SK-N-SH (cell line): ENCODE results near the gene CLEC6A.

Experiments
- ELF1 ChIP-seq: IDR thresholded peaks from 2 replicates; pipeline ENCODE4 v1.4.0; 2012
- EP300 ChIP-seq, 2 experiments: IDR thresholded peaks; 2 replicates each; pipeline versions ENCODE4 v1.4.0 to v1.6.1; 2012; ENCODE audit warnings: borderline replicate concordance in 1 of 2, low read depth in 1 of 2, low read length in 1 of 2
- FOXM1 ChIP-seq: IDR thresholded peaks from 2 replicates; pipeline ENCODE4 v1.4.0; 2012; ENCODE audit warnings: low read depth, mild to moderate bottlenecking
- MEF2A ChIP-seq: IDR thresholded peaks from 2 replicates; pipeline ENCODE4 v1.4.0; 2012; ENCODE audit warnings: low read depth, borderline replicate concordance
- NFIC ChIP-seq: IDR thresholded peaks from 2 replicates; pipeline ENCODE4 v1.4.0; 2012; ENCODE audit warnings: borderline replicate concordance
- POLR2AphosphoS5 ChIP-seq: IDR thresholded peaks from 2 replicates; pipeline ENCODE4 v1.6.1; 2012; ENCODE audit warnings: low read depth, low read length
- YY1 ChIP-seq: IDR thresholded peaks from 2 replicates; pipeline ENCODE4 v1.4.0; 2012; ENCODE audit warnings: low read depth, mild to moderate bottlenecking
- TF ChIP-seq, protein P1 (sequence below): IDR thresholded peaks from 2 replicates; pipeline ENCODE4 v1.4.0; 2012; ENCODE audit warnings: low read depth
- TF ChIP-seq, protein P2 (sequence below): fragments of 200-600 bp; sonication (generic); IDR thresholded peaks from 2 replicates; pipeline ENCODE4 v1.6.1; 2017; ENCODE audit warnings: antibody characterized with exemption, mild to moderate bottlenecking, moderate library complexity
- TF ChIP-seq, protein P3 (sequence below): IDR thresholded peaks from 2 replicates; pipeline ENCODE4; 2012
- TF ChIP-seq, protein P4 (sequence below): IDR thresholded peaks from 2 replicates; pipeline ENCODE4 v1.6.1; 2012; ENCODE audit warnings: mild to moderate bottlenecking, low read depth, low read length, moderate library complexity

DNA sequence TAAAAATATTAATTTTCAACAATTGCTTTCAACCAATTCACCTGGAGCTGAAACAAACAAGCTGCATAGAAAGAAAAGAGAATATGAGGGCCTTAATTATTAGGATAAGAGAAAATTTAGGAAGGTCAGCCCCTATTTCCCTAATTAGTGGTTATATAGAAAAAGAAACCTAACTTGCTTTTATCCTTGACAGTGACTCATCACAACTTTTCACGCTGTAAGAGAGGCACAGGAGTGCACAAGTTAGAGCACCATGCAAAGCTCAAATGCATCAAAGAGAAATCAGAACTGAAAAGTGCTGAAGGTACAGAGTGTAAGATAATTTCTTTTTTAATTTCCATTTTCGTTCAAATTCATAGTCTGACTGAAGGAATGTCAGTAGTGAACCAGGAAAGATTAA, 62.2 kb downstream of the CLEC6A start:
- TF ChIP-seq, protein P1, sequence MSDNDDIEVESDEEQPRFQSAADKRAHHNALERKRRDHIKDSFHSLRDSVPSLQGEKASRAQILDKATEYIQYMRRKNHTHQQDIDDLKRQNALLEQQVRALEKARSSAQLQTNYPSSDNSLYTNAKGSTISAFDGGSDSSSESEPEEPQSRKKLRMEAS: no peak
- TF ChIP-seq, protein P2, sequence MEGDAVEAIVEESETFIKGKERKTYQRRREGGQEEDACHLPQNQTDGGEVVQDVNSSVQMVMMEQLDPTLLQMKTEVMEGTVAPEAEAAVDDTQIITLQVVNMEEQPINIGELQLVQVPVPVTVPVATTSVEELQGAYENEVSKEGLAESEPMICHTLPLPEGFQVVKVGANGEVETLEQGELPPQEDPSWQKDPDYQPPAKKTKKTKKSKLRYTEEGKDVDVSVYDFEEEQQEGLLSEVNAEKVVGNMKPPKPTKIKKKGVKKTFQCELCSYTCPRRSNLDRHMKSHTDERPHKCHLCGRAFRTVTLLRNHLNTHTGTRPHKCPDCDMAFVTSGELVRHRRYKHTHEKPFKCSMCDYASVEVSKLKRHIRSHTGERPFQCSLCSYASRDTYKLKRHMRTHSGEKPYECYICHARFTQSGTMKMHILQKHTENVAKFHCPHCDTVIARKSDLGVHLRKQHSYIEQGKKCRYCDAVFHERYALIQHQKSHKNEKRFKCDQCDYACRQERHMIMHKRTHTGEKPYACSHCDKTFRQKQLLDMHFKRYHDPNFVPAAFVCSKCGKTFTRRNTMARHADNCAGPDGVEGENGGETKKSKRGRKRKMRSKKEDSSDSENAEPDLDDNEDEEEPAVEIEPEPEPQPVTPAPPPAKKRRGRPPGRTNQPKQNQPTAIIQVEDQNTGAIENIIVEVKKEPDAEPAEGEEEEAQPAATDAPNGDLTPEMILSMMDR: no peak
- TF ChIP-seq MEF2A: no peak
- no peak for TF ChIP-seq YY1
- no peak for TF ChIP-seq NFIC
- TF ChIP-seq, protein P3, sequence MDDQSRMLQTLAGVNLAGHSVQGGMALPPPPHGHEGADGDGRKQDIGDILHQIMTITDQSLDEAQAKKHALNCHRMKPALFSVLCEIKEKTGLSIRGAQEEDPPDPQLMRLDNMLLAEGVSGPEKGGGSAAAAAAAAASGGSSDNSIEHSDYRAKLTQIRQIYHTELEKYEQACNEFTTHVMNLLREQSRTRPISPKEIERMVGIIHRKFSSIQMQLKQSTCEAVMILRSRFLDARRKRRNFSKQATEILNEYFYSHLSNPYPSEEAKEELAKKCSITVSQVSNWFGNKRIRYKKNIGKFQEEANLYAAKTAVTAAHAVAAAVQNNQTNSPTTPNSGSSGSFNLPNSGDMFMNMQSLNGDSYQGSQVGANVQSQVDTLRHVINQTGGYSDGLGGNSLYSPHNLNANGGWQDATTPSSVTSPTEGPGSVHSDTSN: no peak
- no peak for TF ChIP-seq FOXM1
- no peak for TF ChIP-seq EP300 (IDR thresholded peaks at IDR 0.05; ENCODE audit: borderline replicate concordance in 1 of 2, low read depth in 1 of 2, low read length in 1 of 2)
- TF ChIP-seq, protein P4, sequence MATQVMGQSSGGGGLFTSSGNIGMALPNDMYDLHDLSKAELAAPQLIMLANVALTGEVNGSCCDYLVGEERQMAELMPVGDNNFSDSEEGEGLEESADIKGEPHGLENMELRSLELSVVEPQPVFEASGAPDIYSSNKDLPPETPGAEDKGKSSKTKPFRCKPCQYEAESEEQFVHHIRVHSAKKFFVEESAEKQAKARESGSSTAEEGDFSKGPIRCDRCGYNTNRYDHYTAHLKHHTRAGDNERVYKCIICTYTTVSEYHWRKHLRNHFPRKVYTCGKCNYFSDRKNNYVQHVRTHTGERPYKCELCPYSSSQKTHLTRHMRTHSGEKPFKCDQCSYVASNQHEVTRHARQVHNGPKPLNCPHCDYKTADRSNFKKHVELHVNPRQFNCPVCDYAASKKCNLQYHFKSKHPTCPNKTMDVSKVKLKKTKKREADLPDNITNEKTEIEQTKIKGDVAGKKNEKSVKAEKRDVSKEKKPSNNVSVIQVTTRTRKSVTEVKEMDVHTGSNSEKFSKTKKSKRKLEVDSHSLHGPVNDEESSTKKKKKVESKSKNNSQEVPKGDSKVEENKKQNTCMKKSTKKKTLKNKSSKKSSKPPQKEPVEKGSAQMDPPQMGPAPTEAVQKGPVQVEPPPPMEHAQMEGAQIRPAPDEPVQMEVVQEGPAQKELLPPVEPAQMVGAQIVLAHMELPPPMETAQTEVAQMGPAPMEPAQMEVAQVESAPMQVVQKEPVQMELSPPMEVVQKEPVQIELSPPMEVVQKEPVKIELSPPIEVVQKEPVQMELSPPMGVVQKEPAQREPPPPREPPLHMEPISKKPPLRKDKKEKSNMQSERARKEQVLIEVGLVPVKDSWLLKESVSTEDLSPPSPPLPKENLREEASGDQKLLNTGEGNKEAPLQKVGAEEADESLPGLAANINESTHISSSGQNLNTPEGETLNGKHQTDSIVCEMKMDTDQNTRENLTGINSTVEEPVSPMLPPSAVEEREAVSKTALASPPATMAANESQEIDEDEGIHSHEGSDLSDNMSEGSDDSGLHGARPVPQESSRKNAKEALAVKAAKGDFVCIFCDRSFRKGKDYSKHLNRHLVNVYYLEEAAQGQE: no peak
- no peak for TF ChIP-seq ELF1
- no peak for TF ChIP-seq POLR2AphosphoS5
